ENCODE data around the gene INHBC. TPM values are rescaled to one million over a fixed set of nuclear protein-coding genes. Genes with fewer than 3 reads are reported as not detected.

INHBC gene
- total RNA-seq, 1 experiment from 2014 or later = 0.20 TPM

GRCh38 chr12:57485695-57486094 is 51.1 kb downstream of the INHBC start:
- H3K9ac ChIP-seq (ENCODE audit: low read length) = no peak overlapping the region
- H3K27ac ChIP-seq (ENCODE audit: low read depth, low read length) = no peak overlapping the region
- no peak overlapping the region for H2AFZ ChIP-seq (ENCODE audit: low read depth, low read length, poor library complexity, severe bottlenecking)
- H3K36me3 ChIP-seq (ENCODE audit: control insufficient read depth in 1 of 2, insufficient read depth in 2 of 2, low read length in 2 of 2) = peaks cover 7 to 18% of the 10 kb centered on the region in 2 experiments
- peaks cover 27% of the 10 kb centered on the region for H3K79me2 ChIP-seq (ENCODE audit: insufficient read depth, low read length)
- POLR2A ChIA-PET = interaction anchor here (0.8 kb wide), 1 partner anchor 30 kb away, joined by 3 read pairs; the partner anchor contains the start of gene INHBE
- H4K20me1 ChIP-seq (ENCODE audit: insufficient read depth) = no peaks in the 10 kb centered on the region
- H3K9me2 ChIP-seq (ENCODE audit: insufficient read depth) = no peaks in the 10 kb centered on the region
- RAD21 ChIA-PET (ENCODE audit: low non-redundant PET in 1 of 2, low total read pairs in 2 of 2, uncharacterized antibody in 2 of 2, unreplicated experiment in 2 of 2) = no interaction called here
- no peak for ATAC-seq
- peaks cover 4 to 14% of the 10 kb centered on the region in 2 experiments; a peak in 3 of 4 replicates for H3K4me1 ChIP-seq (ENCODE audit: control insufficient read depth in 1 of 2, insufficient read depth in 2 of 2, low read length in 2 of 2)
- no peaks in the 10 kb centered on the region for H3K9me3 ChIP-seq (ENCODE audit: control insufficient read depth in 1 of 2, insufficient read depth in 1 of 2, low read depth in 1 of 2, low read length in 2 of 2)
- BruUV-seq (replicated peaks) = no TSS peak
- no peak for DNase-seq (ENCODE audit: low read depth, low spot score)
- H3K27me3 ChIP-seq (ENCODE audit: insufficient read depth, low read length) = peaks cover 7% of the 10 kb centered on the region
- H3K4me3 ChIP-seq (replicated peaks in 1 of 2; ENCODE audit: low read depth in 1 of 2, low read length in 2 of 2) = no peak overlapping the region
- TF ChIP-seq MAX (IDR thresholded peaks at IDR 0.05) = no peak
- TF ChIP-seq ELF1 (IDR thresholded peaks at IDR 0.05; ENCODE audit: borderline replicate concordance, low read depth) = no peak
- no peak for TF ChIP-seq CEBPB (IDR thresholded peaks at IDR 0.05; ENCODE audit: low read depth)
- no peak for TF ChIP-seq SP1 (IDR thresholded peaks at IDR 0.05; ENCODE audit: low read depth)
- TF ChIP-seq JUND (IDR thresholded peaks at IDR 0.05) = no peak
- no peak for TF ChIP-seq TCF7L2 (IDR thresholded peaks at IDR 0.05; ENCODE audit: borderline replicate concordance, extremely low read depth, insufficient read depth, insufficient read length)
- TF ChIP-seq EZH2 (IDR thresholded peaks at IDR 0.05) = no peak
- no peak for TF ChIP-seq FOSL1 (IDR thresholded peaks at IDR 0.05; ENCODE audit: low read depth)
- TF ChIP-seq YY1 (IDR thresholded peaks at IDR 0.05; ENCODE audit: extremely low read depth, insufficient replicate concordance, low read depth, low read length) = no peak
- TF ChIP-seq ATF3 (IDR thresholded peaks at IDR 0.05) = no peak
- no peak for TF ChIP-seq ZFX (IDR thresholded peaks at IDR 0.05)
- no peak for TF ChIP-seq REST (IDR thresholded peaks at IDR 0.05; ENCODE audit: low read depth)
- TF ChIP-seq SIN3A (IDR thresholded peaks at IDR 0.05; ENCODE audit: low read depth) = no peak
- TF ChIP-seq RAD21 (IDR thresholded peaks at IDR 0.05; ENCODE audit: low read depth) = no peak
- TF ChIP-seq ZNF274 (IDR thresholded peaks at IDR 0.05; ENCODE audit: low read depth, low read length) = no peak
- no peak for TF ChIP-seq CTCF (IDR thresholded peaks at IDR 0.05 in 2 of 3, conservative IDR thresholded peaks at IDR 0.05 in 1 of 3; ENCODE audit: borderline replicate concordance in 1 of 3, insufficient read depth in 1 of 3, low read depth in 2 of 3, low read length in 2 of 3)
- TF ChIP-seq CBX3 (IDR thresholded peaks at IDR 0.05; ENCODE audit: low read depth) = no peak
- TF ChIP-seq ZBTB33 (IDR thresholded peaks at IDR 0.05; ENCODE audit: extremely low read depth, insufficient replicate concordance, low read length) = no peak
- CTCF ChIA-PET = interaction anchor here (0.8 kb wide), 1 partner anchor 27 kb away, joined by 3 read pairs; no protein-coding TSS in a partner anchor
- H3K4me2 ChIP-seq (ENCODE audit: low read length) = no peak overlapping the region
- intact Hi-C loops (cut with micrococcal nuclease) = loop anchor here (2.0 kb wide), 1 partner anchor 27 kb away; the partner anchor contains the start of gene GLI1
